ENCODE data around the gene KNTC1.
"Not testable (repeated sequence)": the region's sequence is repeated elsewhere in the genome, so short reads cannot be mapped to it uniquely, and the experiment has no call there.

KNTC1 gene

DNA sequence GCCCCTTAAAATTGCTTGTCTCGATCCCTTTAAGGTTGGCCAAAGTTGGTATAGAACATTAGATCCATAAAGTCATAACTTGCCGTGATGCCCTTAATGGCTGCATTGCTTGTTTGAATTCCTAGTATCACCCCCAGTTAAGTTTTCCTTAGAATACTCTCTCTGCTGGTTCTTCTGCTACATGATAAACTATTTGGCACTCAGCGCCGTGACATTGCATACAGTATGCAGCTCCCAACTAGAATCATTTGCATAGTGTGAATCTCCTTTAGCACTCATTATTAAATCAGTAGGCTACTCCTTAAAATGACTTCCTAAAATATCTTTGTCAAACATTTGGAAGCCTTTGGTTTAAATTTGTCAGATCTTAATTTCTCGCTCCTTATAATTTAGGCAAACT, 42.2 kb downstream of the KNTC1 start:
- DNase-seq = no peak

DNA sequence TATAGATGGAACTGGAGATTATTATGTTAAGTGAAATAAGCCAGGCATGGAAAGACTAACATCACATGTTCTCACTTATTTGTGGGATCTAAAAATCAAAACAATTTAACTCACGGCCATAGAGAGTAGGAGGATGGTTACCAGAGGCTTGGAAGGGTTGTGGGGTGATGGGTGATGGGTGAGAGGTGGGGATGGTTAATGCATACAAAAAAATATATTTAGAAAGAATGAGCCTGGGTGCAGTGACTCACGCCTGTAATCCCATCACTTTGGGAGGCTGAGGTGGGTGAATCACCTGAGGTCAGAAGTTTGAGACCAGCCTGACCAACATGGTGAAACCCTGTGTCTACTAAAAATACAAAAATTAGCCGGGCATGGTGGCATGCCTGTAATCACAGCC, 43.0 kb downstream of the KNTC1 start:
- DNase-seq = not testable (repeated sequence)

DNA sequence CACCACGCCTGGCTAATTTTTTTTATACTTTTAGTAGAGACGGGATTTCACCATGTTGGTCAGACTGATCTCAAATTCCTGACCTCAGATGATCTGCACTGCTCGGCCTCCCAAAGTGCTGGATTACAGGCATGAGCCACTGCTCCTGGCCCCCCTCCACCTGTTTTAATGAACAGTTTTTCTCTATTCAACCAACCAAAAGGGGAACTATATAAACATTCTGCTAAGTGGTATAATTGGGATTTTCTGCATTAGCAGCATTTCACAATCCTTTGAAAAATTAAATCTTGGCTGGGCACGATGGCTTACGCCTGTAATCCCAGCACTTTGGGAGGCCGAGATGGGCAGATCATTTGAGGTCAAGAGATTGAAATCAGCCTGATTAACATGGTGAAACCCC, 44.8 kb downstream of the KNTC1 start:
- DNase-seq = no peak

DNA sequence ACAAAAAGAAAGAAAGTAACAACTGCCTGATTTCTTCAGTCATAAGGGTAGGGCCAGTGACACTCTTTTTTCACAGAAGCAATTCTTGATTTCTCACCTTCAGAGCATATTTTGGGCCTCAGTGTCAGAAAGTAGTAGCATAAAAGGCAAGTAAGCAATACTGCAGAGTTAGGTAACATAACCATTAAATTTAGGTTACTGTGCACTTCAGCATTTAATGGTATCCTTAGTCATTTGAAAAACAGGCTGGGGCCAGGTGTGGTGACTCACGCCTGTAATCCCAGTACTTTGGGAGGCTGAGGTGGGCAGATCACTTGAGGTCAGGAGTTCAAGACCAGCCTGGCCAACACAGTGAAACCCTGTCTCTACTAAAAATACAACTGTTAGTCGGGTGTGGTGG, 56.2 kb downstream of the KNTC1 start:
- not testable (repeated sequence) for DNase-seq

DNA sequence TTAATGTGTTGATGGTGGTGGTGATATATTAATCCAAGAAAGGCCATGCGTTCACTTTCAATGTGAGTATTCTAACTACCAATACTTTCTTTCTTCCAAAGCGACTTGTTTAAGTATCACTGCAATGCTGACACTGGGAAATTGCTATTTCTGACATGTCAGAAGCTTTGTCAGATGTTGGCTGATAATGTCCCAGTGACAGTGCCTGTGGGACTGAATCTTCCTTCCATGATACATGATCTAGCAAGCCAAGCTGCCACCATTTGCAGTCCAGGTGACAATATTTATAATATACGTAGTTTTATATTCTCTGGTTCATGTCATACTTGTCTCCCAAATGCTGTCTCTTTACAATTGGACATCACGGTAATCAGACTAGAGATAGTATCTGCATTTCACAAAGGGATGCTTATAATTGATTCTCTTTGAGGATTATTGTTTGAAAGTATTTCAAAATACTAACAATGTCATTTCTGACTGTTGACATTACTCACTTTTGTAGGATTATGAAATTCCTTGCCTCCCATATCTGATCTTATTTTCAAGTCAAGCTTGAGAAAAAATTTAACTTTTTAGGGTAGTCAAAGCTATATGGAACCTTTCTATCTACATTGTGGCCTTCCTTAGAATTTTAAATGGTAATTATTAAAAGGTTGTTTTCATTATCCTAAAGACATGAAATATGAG, 57.3 kb downstream of the KNTC1 start:
- no peak for DNase-seq

DNA sequence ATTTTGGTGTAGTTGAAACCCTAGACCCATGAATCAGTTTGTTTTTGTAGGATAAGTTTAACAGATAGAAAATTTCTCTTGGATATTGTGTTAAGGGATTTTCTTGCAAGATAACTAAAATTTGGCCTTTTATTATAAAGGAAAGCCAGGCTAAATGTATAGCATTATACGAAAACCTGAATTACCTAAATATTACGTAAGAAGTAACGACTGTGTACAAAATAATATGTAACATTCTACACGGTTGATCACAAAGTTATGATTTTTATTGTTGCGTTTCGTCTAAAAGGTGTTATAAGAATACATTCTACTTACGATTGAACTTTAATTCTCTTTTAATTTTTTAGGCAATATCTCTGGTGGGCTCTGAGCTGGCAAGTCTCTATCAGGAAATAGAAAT, 63.9 kb downstream of the KNTC1 start:
- DNase-seq = no peak

DNA sequence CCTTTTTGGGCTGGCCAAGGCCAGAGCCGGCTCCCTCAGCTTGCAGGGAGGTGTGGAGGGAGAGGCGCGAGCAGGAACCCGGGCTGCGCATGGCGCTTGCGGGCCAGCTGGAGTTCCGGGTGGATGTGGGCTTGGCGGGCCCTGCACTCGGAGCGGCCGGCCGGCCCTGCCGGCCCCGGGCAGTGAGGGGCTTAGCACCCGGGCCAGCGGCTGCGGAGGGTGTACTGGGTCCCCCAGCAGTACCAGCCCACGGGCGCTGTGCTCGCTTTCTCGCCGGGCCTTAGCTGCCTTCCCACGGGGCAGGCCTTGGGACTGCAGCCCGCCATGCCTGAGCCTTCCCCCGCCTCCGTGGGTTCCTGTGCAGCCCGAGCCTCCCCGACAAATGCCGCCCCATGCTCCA, 64.9 kb downstream of the KNTC1 start:
- not testable (repeated sequence) for DNase-seq

DNA sequence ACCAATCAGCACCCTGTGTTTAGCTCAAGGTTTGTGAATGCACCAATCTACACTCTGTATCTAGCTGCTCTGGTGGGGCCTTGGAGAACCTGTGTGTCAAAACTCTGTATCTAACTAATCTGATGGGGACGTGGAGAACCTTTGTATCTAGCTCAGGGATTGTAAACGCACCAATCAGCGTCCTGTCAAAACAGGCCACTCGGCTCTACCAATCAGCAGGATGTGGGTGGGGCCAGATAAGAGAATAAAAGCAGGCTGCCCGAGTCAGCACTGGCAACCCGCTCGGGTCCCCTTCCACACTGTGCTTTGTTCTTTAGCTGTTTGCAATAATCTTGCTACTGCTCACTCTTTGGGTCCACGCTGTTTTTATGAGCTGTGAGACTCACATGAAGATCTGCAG, 65.5 kb downstream of the KNTC1 start:
- DNase-seq = not testable (repeated sequence)

DNA sequence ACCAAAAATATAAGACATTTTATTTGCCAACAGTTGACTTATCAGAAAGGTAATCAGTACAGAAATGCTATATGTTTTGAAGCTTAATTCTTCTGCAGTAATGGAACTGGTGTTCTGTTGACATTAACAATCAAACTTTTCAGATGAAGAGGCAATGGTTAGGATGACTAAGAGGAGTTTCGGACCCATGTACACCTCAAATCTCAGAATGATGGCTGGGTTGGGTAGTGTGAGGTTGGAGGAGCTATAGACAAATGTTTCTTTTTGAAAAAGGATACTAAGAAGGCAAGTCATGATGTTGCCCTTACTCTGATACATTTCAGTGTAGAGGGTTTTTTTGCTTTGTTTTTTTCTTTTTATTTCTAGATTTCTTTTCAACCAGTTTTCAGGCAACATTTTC, 66.9 kb downstream of the KNTC1 start:
- no peak for DNase-seq

DNA sequence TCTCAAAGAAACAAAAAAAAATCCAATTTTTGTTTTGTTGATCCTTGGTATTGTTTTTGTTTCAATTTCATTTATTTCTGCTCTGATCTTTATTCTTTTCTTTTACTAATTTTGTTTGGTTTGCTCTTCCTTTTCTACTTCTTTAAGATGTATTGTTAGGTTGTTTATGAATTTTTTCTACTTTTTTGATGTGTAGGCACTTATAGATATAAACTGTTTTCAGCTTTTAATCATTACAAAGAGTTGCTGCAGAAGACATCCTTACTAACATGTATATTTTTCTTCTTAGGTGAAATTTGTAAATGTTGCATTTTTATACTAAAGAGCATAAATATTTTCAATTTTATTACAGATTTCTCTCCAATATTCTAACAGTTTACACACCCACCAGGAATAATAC, 69.8 kb downstream of the KNTC1 start:
- no peak for DNase-seq

DNA sequence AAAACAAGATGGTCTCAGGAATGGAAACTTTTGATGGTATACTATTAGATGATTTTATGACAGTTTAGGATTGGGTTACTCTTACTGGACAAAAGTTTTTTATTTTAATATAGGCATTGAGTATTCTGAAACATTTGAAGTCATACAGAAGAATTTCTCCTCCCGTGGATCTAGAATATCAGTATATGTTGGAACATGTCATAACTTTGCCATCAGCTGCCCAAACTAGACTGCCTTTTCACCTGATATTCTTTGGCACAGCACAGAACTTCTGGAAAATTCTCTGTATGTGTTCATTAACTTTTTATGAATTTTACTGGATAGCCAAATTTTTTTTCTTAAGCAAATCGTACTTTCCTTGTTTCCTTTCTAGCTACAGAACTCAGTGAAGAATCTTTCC, 75.4 kb downstream of the KNTC1 start:
- DNase-seq = no peak

DNA sequence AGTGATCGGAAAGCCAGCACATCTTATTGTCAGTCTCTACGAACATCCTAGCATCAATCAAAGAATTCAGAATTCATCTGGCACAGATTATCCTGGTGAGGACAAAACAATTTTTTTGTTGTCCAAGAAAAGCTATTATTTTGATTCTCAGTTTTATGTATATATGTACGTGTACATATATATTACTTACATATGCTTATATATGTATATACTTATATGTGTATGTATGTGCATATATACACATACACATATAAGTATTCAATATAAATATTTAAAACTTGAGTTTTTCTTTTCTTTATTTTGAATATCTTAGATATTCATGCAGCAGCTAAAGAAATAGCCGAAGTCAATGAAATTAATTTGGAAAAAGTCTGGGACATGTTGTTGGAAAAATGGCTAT, 77.9 kb downstream of the KNTC1 start:
- DNase-seq = no peak

DNA sequence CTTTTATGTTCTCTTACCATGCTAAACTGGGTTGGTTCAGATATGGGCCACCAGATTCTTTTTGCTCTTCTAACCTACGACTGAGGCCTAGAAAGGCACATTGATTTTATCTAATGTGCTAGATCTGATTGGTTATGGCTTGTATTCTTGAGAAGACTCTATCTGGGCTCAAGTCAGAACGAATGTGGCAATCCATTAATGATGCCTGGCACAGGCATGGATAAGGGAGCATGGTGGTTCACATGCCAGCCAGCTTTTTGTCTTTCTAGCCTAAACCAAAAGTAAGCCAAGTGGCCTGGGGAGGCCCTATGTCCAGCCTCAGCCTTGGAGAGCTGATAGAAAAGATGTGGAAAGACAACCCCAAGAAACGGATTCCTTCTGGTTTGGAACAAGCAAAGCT, 82.7 kb downstream of the KNTC1 start:
- no peak for DNase-seq

DNA sequence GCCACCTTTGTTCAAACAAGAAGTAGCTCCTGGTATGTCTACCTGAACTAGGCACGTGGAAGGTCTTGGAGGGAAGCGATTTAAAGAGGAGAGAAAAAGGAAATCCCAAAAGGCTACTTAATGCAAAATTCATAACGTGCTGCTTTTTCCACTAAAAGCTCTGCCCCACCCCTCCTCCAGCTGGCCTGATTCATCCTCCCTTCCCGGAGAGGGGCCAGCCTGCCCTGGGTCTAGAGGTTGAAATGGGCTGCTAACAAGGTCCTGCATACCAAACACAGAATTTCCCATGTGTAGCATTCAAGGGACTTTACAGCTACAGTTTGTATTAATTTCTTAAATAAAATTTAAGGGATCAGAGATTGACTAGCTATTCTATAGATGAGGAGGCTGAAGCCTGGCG, 83.2 kb downstream of the KNTC1 start:
- DNase-seq = no peak

DNA sequence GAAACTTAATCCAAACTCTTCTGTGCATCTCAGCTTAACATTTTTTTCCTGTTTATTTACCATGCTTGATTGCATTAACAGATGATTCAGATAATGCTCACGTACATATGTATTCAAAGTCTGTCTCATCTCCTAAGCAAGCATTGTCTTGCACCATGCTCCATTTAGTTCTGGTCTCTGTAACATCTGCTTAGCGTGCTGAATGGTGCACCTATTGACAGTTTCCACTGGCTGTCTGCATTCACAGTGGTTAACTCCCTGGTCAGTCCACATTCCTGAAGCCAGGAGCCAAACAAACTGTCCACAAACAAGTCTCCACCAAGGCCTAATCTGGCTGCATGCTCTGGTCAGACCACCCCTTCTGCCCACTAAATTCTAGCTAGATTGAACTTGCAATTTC, 83.9 kb downstream of the KNTC1 start:
- DNase-seq = no peak

DNA sequence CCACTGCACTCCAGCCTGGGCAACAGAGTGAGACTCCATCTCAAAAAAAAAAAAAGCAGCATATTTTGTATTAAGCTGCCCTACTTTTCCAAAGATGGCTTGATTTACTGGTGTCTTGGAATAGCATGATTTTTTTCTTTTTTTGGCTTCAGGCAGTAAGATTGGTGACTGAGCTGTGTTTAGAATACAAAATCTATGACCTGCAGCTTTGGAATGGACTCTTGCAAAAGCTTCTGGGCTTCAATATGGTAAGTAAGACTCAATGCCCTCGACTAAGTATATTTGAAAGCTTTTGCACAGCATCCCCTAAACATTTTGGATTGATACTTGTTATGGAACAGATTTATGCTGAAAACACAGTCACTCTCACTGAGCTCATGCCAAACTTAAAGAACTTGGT, 87.8 kb downstream of the KNTC1 start:
- DNase-seq = no peak

DNA sequence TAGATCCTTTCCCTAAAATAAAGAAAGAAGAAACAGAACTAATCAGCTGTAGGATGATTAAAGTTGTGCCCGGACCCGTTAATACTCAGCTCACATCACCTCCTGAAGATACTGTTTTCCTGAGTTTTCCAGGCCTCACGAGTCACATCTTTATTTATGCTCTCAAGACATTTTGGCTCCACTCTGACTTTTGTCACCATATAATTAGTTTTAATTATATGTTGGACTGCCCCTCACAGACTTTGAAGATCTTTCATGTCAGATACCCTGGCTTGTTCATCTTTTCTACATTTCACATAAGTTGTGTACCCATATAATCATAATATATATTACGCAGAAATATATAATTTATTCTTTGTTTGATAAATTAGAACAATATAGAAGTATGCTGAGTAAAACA, 88.7 kb downstream of the KNTC1 start:
- DNase-seq = no peak

DNA sequence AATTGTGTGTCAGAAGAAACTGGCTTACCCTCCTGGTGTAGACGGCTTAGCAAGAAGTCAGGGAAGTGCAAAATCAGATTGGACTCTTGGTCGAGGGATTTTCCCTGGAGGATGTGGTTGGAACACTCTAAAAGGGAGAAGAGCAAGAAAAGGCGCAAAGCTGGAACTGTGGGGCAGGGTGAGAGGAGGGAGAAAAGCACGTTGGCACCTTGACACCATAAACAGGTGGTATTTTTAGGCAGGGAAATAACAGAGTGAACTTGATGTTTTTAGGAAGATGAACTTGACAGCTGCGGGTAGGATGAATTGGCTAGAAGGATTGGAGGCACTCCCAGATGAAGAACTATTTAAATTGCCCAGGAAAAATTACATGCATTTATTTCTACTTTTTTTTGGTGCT, 108.4 kb downstream of the KNTC1 start:
- no peak for DNase-seq

DNA sequence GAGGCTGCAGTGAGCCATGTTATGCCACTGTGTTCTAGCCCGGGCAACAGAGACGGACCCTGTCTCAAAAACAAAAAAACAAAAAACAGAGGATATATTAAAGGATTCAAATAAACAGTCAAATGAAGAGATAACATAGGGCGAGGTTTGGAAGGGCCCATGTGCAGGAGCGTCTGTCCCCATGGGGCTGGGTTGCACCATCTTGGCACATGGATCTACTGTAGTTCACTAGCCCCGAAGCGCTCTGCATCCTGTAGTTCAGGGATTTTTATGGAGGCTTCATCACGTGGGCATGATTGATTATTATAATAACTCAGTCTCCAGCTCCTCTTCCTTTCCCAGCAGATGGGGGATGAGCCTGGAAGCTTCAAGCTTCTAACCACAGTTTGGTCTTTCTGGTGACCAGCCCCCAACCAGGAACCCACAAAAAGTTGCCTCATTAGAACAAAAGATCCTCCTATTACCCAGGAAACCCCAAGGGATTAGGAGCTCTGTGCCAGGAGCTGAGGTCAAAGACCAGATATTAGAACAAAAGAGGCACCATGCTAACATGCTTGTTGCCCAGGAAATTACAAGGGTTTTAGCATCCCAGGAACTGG, 116.3 kb downstream of the KNTC1 start:
- DNase-seq = no peak

DNA sequence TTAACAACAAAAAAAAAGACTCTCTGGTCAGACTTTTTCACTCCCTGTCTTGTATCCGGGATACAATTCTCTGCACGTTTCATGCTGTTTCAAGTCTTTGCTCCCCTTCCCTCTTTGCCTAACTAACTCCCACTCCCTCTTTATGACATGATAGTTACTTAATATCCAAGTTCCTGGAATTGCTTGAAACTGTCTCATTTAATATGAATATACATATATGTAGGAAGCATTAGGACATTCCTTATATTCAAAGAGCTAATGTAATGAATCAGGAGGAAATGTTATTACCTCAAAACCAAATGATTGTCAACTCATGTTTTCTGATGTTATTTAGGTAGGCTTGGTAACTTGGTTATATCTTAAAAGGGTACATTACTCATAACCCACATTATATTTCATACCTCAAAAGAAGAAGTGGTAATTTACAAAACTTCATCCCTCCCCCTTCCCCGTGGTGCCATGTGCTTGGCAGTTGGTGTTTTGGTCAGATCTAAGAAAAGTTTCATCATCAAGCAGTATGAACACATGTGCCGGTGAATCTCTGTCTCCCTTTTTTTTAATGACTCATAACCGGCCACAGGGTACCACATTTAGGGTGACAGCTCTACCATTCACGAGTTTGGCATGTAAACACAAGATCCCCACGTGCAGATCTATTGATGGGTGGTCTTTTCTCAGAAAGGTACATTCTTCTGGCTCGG, 119.6 kb downstream of the KNTC1 start:
- peak in 1 of 4 experiments; percentile 4 for DNase-seq

DNA sequence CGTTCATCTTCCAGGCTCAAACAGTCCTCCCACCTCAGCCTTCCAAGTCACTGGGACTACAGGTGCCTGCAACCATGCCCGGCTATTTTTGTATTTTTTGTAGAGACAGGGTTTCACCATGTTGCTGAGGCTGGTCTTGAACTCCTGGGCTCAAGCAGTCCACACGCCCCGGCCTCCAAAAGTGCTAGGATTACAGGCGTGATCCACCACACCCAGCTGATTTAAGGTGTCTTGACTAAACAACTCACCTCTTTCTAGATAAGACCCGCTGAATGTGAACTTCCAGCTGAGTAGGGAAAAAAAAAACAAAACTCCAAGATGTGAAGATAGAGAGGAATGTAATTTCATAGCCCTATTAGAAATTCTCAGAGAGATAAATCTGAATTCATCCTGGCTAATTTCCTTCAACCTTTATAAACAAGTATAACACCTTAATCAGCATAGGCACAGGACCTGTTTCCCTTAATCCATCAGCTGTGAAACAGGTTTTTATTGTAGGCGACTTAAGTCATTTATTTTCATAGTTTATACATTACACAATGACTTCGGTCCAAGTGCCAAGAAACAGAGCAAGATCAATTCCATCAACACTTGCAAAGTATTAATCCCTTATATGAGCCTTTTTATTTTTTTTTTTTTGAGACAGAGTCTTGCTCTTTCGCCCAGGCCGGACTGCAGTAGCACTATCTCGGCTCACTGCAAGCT, 124.6 kb downstream of the KNTC1 start:
- DNase-seq = no peak

DNA sequence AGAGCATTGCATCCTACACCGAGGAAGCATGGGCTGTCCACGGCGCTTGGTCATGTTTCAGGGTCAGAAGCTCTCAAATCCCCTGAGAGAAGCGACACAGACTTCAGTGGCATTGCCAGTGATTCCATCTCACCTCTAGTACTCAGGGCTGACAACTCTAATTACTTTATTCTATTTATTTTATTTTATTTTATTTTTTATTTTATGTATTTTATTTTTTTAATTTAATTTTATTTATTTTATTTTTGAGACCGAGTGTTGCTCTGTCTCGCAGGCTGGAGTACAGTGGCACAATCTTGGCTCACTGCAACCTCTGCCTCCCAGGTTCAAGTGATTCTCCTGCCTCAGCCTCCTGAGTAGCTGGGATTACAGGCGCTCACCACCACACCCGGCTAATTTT, 126.2 kb downstream of the KNTC1 start:
- DNase-seq = not testable (repeated sequence)

DNA sequence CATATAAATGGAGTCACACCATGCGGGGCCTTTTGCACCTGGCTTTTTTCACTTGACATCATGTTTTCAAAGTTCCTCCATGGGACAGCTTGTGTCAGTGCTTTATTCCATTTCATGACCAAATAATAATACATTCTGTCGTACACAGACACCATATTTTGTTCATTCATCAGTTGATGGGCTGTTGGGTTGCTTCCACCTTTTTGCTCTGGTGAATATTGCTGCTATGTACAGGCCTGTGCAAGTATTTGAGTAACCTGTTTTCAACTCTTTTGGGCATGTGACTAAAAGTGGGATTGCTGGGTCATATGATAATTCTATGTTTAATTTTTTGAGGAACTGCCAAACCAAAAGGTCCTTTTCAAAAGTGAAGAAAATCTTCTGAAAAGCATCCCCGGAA, 129.2 kb downstream of the KNTC1 start:
- DNase-seq = no peak

DNA sequence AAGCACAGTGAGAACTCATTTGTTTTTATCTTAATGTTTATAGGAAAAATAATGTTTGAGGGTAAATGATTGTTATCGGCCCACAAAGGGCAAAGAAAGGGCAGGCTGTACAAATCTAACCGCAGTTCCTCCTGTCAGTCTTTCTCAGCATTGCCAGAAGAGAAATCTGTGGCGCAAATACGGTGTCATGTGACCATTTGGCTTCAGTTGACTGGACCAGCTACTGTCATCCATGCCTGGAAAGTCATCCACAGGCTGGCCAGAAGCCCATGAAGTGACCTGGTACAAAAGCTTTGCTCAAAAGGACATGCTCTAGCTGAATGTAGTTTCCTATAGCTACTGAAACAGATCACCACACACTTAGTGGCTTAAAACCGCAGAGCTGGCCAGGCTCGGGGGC, 132.5 kb downstream of the KNTC1 start:
- no peak for DNase-seq

All from activated CD4-positive, CD25-positive, alpha-beta regulatory T cell (primary cell).